GM03348 (cell line): Measurements from ENCODE around the gene REP15.
"Not testable (repeated sequence)": the region's sequence is repeated elsewhere in the genome, so short reads cannot be mapped to it uniquely, and the experiment has no call there.

Source experiments
- DNase-seq: peaks from one replicate; pipeline ENCODE4 v3.0.0; 2012; ENCODE audit warnings: low spot score

Gene REP15

DNA sequence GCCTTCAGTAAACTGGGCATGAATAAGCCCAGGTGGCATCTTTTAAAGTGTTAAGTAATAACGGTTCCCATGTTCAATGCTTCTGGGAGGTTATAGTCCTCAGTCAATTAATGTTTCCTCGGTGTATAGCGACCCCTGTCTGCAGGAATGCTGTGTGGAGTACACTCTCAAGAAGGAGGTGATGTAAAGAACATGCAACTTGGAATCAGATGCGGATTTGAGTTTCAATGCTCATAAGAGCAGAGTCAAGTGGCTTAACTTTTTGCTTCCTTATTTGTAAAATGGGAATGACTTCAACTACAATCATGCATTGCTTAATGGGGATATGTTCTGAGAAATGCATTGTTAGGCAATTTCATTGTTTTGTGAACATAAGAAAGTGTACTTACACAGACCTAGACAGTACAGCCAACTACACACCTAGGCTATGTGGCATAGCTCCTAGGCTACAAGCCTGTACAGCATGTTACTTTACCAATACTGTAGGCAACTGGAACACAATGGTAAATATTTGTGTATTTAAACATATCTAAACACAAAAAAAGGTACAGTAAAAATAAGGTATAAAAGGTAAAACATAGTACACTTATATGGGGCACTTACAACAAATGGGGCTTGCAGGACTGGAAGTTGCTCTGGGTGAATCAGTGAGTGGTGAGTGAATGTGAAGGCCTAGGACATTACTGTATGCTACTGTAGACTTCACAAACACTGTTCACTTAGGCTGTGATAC lies 7.6 kb downstream of the REP15 start:
- peak; percentile 87 for DNase-seq

DNA sequence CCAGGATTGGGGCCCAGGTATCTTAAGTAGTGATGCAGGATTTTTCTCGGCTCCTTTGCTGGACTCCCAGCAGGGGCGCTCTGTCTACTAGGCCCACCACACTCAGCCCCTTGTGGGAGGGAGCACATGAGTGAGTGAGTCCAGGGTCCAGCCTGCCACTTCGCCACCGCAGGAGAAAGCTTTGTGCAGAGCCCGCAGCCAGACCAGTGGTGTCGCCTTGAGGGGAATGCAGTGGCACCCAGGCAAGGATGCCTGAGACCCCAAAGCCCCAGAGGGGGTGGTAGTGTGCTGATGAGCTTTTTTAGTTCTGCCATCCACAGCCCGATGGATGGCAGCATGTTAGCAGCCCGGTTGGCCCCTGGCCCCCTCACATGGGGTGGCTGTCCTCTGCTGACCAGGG lies 9.0 kb downstream of the REP15 start:
- no peak for DNase-seq

DNA sequence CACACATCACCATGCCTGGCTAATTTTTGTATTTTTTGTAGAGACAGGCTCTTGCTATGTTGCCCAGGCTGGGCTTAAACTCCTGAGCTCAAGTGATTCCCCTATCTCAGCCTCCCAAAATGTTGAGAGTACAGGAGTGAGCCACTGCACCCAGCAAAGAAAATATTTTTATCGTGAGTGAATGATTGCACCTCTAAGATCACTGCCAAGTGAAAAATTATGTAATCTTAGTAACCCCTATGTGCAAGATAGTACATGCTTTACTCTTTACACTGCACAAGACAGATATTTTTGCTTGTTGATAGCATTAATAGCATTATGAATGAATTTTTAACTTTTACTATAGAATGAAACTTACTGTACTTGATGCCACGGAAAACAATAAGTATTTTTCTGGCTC lies 11.0 kb downstream of the REP15 start:
- no peak for DNase-seq

DNA sequence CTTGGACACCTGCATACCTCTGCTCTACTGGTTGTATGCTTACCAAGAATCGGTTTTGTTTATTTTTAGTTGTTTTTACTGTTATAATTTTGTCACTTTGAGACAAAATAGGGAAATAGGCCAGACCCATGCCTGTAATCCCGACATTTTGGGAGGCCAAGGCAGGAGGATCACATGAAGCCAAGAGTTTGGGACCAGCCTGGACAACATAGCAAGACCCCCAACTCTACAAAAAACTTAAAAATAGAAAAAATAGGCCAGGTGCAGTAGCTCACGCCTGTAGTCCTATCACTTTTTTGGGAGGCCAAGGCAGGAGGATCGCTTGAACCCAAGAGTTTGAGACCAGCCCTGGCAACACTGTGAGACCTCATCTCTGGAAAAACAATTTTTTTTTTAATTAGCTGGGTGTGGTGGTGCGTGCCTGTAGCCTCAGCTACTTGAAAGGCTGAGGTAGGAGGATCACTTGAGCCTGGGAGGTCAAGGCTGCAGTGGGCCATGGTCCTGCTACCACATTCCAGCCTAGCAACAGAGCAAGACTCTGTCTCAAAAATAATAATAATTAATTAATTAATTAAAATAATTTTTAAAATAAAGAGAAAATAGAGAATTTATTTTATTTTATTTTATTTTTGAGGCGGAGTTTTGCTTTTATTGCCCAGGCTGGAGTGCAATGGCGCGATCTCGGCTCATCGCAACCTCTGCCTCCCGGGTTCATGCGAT lies 13.1 kb downstream of the REP15 start:
- DNase-seq = no peak

DNA sequence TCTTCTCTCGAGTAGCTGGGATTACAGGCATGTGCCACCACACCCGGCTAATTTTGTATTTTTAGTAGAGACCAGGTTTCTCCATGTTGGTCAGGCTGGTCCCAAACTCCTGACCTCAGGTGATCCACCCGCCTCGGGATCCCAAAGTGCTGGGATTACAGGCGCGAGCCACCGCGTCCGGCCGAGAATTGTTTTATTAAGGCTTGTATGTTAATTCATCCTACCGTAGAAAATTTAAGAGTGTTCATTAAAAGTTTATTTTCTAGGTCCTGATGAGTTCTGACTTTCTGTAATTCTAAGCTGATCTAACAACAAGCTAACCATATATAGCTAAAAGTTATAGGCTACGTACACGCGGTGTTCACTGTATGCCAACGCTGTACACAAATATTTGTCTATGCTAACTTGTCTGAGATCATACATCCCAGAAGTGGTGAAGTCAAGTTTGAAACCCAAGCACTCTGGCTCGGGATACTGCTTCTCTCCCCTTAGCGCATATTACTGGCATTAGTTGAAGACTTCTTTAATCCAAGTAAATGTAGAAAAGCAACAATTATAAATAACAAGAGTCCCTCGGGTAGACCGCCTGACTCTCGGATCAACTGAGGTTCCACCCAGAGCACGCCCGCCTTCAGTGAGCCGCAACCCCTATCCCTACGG lies 13.8 kb downstream of the REP15 start:
- DNase-seq = peak; percentile 36

DNA sequence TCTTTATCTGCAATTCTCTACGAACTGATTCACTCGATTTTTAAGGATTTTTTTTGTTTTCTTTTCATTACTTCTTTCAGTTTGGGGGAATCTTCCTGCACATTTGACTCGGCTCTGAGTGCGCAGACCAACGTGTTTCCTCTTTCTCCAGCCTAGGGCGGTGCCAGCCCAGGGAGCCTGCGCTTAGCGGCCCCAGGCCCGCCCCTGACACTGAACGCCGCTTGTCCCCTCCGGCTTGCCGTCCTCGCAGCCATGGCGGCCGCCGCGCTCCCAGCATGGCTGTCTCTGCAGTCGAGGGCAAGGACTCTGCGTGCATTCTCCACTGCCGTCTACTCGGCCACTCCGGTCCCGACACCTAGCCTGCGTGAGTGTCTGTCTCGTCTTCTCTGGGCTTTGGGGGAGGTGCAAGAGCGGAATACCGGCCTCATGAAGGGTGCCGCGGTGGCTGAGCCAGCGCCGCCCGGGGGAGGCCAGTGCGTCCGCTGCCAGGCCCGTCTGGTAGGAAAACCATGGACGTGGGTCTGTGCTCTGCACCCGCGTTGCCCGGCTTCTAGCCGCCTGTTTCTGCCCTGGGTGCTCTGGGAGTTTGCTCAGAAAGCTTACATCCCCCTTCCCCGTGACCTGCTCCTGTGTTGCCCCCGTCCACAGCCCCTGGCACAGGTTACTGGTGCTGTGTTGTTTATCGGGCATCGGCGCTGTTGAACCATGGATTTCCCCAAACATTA lies 14.5 kb downstream of the REP15 start, which contains the start of gene MRPS35:
Gene MRPS35 (plus strand): TSS at position 241 of the 725 bp plus-strand sequence. CDS start 12 bp downstream, at position 253.
- peak; percentile 96 for DNase-seq

DNA sequence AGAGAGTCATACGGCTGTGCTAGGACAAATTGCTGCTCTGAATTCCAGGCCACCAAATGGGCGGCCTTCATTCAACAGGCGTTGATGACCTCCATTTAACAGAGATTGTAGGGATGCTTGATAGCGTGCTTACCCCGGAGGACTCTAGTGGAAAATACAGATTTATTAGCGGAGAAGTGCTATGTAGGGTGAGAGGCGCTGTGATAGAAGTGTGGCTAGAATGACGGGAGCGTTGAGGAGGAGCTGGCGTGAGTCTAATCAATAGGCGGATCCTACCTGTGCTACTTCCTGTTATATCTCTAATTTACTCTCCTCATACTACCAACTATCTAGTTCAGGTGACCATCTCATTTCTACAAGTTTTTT lies 15.1 kb downstream of the REP15 start:
- DNase-seq = peak; percentile 26

DNA sequence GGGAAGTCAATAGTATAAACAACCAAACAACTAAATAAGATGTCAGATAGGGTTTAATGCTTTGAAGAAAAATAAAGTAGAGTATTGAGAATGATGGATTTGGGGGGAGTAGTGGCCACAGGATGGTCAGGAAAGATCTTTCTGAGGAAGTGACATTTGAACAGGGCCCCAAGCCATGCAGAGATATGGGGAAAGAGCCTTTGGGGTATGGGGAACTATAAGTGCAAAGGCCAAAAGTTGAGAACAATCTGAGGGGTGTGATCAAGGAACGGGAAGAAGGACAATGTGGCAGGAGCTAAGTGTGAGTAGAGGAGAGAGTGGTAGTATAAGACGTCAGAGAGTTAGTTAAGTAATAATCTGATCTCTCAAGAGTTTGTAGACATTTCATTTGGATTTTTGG lies 15.7 kb downstream of the REP15 start:
- DNase-seq = no peak

DNA sequence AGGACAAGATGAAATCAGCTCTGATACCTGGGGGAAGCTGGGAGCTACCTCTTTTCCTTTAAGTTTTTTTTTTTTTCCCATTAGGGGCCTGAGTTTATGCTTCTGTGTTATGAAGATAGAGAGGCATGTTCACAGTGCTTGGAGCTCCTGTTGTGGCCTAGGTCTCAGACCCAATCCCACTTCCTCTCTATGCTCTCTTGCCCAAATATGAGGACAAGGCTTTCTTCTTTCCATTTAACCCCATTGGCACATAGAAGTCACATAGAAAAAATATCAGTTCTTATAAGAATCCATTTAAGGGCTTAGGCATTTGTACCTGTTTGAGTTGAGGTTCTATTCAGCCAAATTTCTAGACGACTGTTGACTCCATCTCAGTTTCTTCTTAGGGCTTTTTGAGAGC lies 27.0 kb downstream of the REP15 start:
- DNase-seq = no peak

DNA sequence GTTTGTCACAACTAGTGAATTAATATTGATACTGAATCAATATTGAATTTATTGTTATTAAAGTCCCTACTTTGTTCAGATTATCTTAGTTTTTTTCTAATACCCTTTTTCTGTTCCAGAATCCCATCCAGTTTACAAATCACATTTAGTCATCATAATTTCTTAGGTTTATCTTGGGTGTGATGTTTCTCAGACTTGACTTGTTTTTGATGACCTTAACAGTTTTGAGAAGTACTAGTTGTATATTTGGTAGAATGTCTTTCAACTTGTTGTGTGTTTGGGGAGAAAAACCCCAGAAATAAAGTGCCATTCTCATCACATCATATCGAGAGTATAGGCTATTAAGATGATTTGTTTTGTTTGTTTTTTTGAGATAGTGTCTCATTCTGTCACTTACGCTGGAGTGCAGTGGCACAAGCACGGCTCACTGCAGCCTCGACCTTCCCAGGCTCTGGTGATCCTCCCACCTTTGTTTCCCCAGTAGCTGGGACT lies 33.9 kb downstream of the REP15 start:
- no peak for DNase-seq

DNA sequence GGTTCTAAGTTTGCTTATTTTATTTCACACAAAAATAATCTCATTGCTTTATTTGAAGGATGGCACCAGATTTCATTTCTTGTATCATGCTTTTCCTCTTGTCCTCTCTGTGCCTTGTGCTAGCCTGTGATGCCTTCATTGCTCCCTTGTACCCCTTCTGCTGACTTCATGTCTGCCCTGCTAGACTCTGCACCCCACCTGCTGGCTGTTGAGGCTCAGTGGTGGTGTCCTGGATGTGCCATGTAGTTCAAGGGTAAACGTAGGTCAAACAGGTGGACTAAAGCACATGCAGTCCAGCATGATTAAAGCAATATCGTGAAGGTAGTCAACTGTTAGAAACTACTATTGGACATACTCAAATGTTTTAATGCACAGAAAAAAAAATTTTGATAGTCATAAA lies 36.0 kb downstream of the REP15 start:
- DNase-seq = peak; percentile 7

DNA sequence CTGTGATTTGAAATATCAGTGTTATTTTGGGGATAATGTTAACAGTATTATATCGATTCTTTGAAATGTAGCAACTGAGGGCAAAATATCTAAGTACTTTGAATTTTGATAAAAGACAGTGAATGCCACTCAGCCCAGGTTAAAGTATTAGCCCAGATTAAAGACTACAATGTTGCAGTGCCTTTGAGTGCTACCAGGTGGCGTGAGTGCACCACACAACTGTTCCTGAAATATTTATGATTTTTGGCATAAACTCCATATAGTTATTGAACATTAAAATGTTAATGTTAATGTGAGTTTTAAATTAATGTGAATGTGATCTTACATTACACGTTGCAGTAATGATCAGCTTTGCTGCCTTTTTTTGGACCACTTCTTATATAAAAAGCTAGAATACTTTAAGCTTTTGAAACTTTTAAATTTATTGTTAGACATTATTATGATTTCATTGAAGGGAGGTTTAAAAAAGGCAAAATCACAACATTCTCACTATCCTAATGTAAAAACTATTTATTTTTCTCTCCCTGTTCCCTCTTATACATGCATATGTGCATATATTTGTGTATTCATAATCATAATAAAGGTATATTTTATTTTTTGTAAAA lies 36.9 kb downstream of the REP15 start:
- DNase-seq = peak; percentile 68

DNA sequence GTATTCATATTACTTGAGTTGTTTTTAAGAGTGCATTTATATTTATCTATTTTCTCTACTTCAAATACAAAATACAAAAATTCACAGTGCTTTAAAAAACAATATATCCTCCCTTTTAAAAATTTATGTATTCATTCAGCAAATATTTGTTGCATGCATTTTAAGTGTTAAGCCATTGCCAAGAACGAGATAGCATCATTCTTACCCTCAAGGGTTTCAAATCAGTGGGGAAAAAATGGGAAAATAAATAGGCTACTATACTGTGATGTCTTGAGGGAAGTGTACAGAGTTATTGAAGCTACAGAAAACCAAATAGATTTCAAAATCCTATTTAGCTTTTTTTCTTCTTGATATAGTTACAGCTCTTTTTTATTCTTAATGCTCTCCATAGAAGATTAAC lies 37.5 kb downstream of the REP15 start:
- no peak for DNase-seq

DNA sequence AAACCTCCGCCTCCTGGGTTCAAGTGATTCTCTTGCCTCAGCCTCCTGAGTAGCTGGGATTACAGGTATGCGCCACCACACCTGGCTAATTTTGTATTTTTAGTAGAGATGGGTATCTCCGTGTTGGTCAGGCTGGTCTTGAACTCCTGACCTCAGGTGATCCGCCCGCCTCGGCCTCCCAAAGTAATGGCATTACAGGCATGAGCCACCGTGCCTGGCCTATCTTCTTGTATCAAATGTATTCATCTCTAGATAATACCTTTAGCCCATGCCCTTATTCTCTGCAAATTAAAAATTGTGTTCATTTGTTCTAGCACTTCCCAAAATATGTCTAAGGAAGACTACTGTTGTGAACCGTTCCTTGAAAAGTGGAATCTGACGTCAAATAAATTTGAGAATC lies 38.1 kb downstream of the REP15 start:
- not testable (repeated sequence) for DNase-seq

DNA sequence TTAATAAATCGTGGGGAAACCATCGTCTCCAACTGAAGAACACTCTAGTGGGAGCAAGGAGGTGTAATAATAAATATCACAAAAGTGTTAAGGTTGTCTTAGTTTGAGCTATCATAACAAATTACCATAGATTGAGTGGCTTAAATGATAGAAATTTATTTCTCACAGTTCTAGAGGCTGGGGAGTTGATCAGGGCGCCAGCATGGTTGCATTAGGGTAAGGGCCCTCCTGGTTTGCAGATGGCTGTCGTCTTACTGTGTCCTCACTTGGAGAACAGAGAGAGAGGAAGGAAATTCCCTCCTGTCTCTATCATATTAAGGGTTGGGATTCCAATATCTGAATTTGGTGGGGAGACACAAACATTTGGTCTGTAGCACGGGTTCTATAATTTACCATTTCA lies 47.4 kb downstream of the REP15 start:
- DNase-seq = no peak

DNA sequence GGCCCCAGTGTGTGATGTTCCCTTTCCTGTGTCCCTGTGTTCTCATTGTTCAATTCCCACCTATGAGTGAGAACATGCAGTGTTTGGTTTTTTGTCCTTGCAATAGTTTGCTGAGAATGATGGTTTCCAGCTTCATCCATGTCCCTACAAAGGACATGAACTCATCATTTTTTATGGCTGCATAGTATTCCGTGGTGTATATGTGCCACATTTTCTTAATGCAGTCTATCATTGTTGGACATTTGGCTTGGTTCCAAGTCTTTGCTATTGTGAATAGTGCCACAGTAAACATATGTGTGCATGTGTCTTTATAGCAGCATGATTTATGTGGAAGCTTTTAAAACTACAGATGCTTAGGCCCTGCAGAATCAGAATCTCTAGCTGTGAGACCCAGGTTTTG lies 49.5 kb downstream of the REP15 start:
- not testable (repeated sequence) for DNase-seq
